OCI-LY7 (cell line): ENCODE results near the gene PRKCA. TPM values are rescaled to one million over a fixed set of nuclear protein-coding genes. Genes with fewer than 3 reads are reported as not detected.

Source experiments
- BruUV-seq: library from RNA; stranded (reverse); fragments of 400-500 nt; replicated peaks from 2 replicates; lab custom pipeline; 2021; lab: Mats Ljungman, UMichigan
- CTCF ChIA-PET: fragments of 300-600 bp; sonication (Branson Sonifier 250); formaldehyde crosslinking; loops from one replicate; lab custom pipeline; 2022; ENCODE audit warnings: antibody characterized with exemption; ENCODE audit not compliant: unreplicated experiment; lab: Charles Lee
- POLR2A ChIA-PET: fragments of 300-600 bp; sonication (Branson Sonifier 250); formaldehyde crosslinking; loops from one replicate; lab custom pipeline; 2022; ENCODE audit warnings: antibody characterized with exemption; lab: Charles Lee
- DNase-seq: peaks from one replicate; pipeline ENCODE4 v3.0.0-alpha.2; 2015; ENCODE audit warnings: low spot score
- H2AFZ ChIP-seq: fragments of 200-600 bp; sonication (generic), shearing (Covaris generic); 2 replicates; pipeline ENCODE4 v1.6.1; 2014; ENCODE audit warnings: mild to moderate bottlenecking, antibody characterized with exemption, low read length, moderate library complexity
- H3K27ac ChIP-seq: fragments of 200-600 bp; sonication (generic); 2 replicates; pipeline ENCODE4 v1.5.1; 2014; ENCODE audit warnings: mixed run types, low read depth, mild to moderate bottlenecking, moderate library complexity, low read length, inconsistent platforms; ENCODE audit not compliant: poor library complexity, severe bottlenecking
- H3K36me3 ChIP-seq: fragments of 200-600 bp; sonication (generic); 2 replicates; pipeline ENCODE4 v1.6.1; 2014; ENCODE audit warnings: mild to moderate bottlenecking, antibody characterized with exemption, low read length, moderate library complexity, mixed read lengths; ENCODE audit not compliant: insufficient read depth
- H3K4me1 ChIP-seq: fragments of 200-600 bp; sonication (generic); 2 replicates; pipeline ENCODE4 v1.5.1; 2014; ENCODE audit warnings: mild to moderate bottlenecking, low read length; ENCODE audit not compliant: insufficient read depth, poor library complexity, severe bottlenecking
- H3K4me2 ChIP-seq: fragments of 200-600 bp; sonication (generic); 2 replicates; pipeline ENCODE4 v1.6.1; 2014; ENCODE audit warnings: mild to moderate bottlenecking, low read length
- H3K4me3 ChIP-seq: fragments of 200-600 bp; sonication (generic); 2 replicates; pipeline ENCODE4 v1.5.1; 2014; ENCODE audit warnings: mild to moderate bottlenecking, low read depth, low read length; ENCODE audit not compliant: poor library complexity, severe bottlenecking
- H3K79me2 ChIP-seq: fragments of 200-600 bp; sonication (generic); 2 replicates; pipeline ENCODE4 v1.6.1; 2016; ENCODE audit warnings: low read depth, mild to moderate bottlenecking, low read length, moderate library complexity, mixed read lengths; ENCODE audit not compliant: insufficient read depth
- H3K9me2 ChIP-seq: fragments of 200-600 bp; sonication (generic); 2 replicates; pipeline ENCODE4 v1.6.1; 2016; ENCODE audit warnings: mild to moderate bottlenecking, low read length, mixed read lengths; ENCODE audit not compliant: insufficient read depth
- H3K9me3 ChIP-seq: fragments of 200-600 bp; sonication (generic); 2 replicates; pipeline ENCODE4 v1.6.1; 2014; ENCODE audit warnings: mild to moderate bottlenecking, mixed run types, low read length, mixed read lengths
- H4K20me1 ChIP-seq: fragments of 200-600 bp; sonication (generic); 2 replicates; pipeline ENCODE4 v1.6.1; 2014; ENCODE audit warnings: mild to moderate bottlenecking, antibody characterized with exemption, low read length, moderate library complexity, mixed read lengths; ENCODE audit not compliant: insufficient read depth
- CTCF ChIP-seq: fragments of 200-600 bp; sonication (generic); conservative IDR thresholded peaks from 2 replicates; pipeline ENCODE4 v1.5.1; 2014; ENCODE audit warnings: mild to moderate bottlenecking, antibody characterized with exemption, low read length, moderate library complexity, mixed read lengths
- EZH2phosphoT487 ChIP-seq: fragments of 200-600 bp; sonication (generic); IDR thresholded peaks from 2 replicates; pipeline ENCODE4 v1.6.1; 2018; ENCODE audit warnings: low read depth, borderline replicate concordance, mild to moderate bottlenecking, mixed run types, antibody characterized with exemption, low read length, moderate library complexity, mixed read lengths
- intact Hi-C: fragments of 100-400 bp; cut with micrococcal nuclease; formaldehyde crosslinking; loops from one replicate; pipeline ENCODE4 v1.10.0; 2022; ENCODE audit not compliant: unreplicated experiment
- total RNA-seq, 2 experiments: library from RNA; depleted of rRNA in 1 of 2; stranded (reverse); fragments of >200 nt in 1 of 2; shearing (Covaris generic) in 1 of 2; gene quantifications; 2 replicates each; pipeline ENCODE4 v1.2.3, GENCODE V29; 2014 to 2022

PRKCA gene
- total RNA-seq, 2 experiments from 2014 or later = 6.6 to 32.1 TPM

DNA sequence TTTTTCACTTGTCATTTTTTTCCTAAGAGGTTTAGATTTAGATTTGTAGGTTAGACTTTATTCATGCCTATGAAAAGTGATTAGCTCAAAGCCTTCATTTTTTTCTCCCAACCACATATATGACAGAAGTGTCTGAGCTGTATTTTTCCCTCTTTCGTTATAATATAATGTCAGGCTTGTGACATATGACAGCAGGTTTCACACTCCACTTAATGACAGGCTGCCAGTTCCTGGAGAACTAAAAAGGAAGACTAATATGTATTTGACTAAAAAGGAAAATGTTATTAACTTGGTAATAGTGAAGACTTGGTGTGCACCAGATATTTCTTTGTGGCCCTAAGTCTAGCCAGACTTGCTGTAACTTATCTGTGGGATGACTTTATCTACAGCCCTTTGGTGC is 331.8 kb downstream of the PRKCA start:
- intact Hi-C loops = no loop called here
- H3K4me1 ChIP-seq = no peaks in the 10 kb centered on the region
- POLR2A ChIA-PET = interaction anchor here (0.6 to 1.0 kb wide), 4 partner anchors 9 to 140 kb away, joined by 3 read pairs; no protein-coding TSS in a partner anchor
- H3K36me3 ChIP-seq = no peaks in the 10 kb centered on the region
- H4K20me1 ChIP-seq = no peaks in the 10 kb centered on the region
- H3K4me2 ChIP-seq = no peak overlapping the region
- H2AFZ ChIP-seq = no peak overlapping the region
- no peak for DNase-seq
- H3K9me2 ChIP-seq = no peaks in the 10 kb centered on the region
- CTCF ChIA-PET = no interaction called here
- no peaks in the 10 kb centered on the region for H3K79me2 ChIP-seq
- H3K9me3 ChIP-seq = no peaks in the 10 kb centered on the region
- no TSS peak for BruUV-seq
- H3K27ac ChIP-seq = no peak overlapping the region
- H3K4me3 ChIP-seq = no peak overlapping the region
- TF ChIP-seq CTCF (no peak), EZH2phosphoT487 (no peak)

GRCh38 chr17:66635386-66636045 is 333.1 kb downstream of the PRKCA start:
- H4K20me1 ChIP-seq = no peaks in the 10 kb centered on the region
- no TSS peak for BruUV-seq
- CTCF ChIA-PET = no interaction called here

More at GRCh38 chr17:66635386-66636045, 333.1 kb downstream of the PRKCA start:
- intact Hi-C loops = no loop called here
- Histone ChIP-seq H3K9me2 (no peaks in the 10 kb centered on the region), H3K9me3 (no peaks in the 10 kb centered on the region), H3K36me3 (no peaks in the 10 kb centered on the region), H3K4me1 (no peaks in the 10 kb centered on the region), H3K4me3 (no peak overlapping the region), H3K27ac (no peak overlapping the region), H3K79me2 (no peaks in the 10 kb centered on the region), H3K4me2 (no peak overlapping the region), H2AFZ (no peak overlapping the region)
- TF ChIP-seq EZH2phosphoT487 (no peak), CTCF (no peak)
- DNase-seq = no peak
- POLR2A ChIA-PET = no interaction called here
